Measurements from ENCODE around the gene GARIN6.
"Not testable (repeated sequence)": the region's sequence is repeated elsewhere in the genome, so short reads cannot be mapped to it uniquely, and the experiment has no call there.

GARIN6 gene

DNA sequence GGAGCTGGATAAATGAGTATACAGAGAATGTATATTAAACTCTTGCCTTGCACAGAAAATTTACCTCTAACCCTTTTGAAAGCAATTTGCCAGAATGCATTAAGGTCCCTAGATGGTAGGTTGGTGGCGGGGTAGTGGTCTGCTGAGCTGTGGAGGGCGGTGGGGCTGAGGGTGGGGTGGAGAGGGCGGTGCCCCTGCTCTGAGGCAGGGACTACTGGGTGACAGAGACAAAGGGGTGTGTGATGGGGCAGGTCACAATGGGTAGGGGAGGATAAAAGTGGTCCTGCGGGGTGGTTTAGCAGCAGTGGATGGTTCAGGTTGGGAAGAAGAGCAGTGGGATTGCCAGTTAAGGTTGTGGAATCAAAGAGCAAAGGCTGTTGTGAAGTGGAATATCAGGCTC, at the start of gene GARIN6:
Gene GARIN6 (plus strand): TSS at position 301 of the 400 bp plus-strand sequence. CDS start 422 bp downstream, outside the sequence.
- DNase-seq (ENCODE audit: low read depth), result no peak

DNA sequence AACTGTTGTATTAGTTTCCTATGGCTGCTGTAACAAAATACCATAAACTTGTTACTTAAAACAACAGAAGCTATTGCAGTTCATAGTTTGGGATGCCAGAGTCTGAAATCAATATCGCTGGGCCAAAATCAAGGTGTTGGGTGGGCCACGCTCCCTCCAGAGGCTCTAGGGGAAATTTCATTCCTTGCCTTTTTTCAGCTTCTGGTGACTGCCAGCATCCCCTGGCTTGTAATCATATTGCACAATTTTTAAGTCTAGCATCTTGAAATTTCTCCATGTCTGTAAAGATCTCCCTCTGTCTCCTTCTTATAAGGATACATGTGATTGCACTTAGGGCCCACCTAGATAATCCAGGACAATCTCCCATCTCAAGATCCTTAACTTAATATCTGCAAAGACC, 48.8 kb upstream of the GARIN6 start:
- no peak for DNase-seq (ENCODE audit: low read depth)

DNA sequence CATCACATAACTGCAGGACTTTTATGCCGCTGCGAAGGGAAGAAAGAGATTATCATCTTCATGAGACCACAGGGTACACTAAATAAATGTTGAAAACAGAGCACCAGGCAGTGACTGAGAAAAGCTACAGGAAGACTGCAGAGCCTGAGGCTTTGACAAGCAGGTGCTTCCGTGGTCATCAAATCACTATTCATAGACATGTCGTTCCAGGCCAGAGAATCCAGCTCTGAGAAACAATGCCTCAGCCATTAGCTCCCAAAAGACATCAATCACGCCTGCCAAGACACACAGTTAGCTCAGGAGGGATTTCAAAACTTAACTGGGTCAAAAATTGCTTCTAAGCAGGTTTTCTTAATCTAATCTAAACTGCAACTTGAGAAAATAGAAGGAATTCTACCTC, 47.2 kb upstream of the GARIN6 start:
- no peak for DNase-seq (ENCODE audit: low read depth)

DNA sequence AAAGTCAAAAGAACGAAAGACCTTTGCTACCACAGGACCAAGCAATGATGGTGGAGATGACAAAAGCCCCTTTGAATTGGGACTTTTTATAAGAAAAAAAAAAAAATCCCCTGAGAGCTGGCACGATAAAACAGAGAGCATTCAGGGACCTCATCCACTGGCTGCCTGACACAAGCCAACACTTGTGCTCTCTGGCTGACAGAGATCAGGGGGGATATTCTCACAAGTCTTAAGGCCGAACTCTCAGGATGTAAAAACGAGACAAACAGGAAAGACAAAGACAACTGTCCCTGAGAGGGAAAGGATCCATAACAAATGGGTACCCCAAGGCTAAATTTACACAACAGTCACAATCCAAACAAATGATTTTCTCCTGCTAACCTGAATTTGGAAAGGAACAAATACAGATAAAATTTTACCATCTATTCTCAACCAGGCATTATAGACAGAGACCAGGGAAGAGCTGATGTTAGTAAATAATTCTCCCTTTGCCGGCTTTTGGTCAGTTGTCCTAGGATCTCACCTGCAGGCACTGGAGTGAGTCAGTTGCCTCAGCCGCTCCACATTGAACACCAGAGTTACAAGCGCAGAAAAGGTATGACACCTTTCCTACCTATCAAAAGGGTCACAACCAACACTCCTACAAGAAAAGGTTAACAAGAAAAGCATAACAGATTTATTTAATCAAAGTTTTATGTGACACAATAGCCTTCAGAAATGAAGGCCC, 37.9 kb upstream of the GARIN6 start:
- DNase-seq (ENCODE audit: low read depth), result no peak

DNA sequence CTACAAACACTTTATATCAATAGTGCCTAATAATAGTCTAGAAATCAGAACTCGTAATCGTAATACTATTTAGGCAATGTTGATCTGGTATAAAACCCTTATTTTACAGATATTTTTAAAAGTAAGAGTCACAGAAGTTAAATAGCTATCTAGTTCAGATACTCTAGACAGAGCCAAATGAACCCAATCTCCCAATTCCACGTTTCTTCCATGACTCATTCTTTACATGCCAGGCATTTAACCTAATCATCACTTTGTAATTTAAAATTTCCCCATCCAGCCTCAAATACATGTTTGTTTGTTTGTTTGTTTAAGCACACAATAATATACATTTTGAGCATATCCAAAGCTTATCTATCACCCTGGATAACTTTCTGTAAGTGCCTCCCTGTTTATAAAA, 36.4 kb upstream of the GARIN6 start:
- DNase-seq (ENCODE audit: low read depth), result no peak

DNA sequence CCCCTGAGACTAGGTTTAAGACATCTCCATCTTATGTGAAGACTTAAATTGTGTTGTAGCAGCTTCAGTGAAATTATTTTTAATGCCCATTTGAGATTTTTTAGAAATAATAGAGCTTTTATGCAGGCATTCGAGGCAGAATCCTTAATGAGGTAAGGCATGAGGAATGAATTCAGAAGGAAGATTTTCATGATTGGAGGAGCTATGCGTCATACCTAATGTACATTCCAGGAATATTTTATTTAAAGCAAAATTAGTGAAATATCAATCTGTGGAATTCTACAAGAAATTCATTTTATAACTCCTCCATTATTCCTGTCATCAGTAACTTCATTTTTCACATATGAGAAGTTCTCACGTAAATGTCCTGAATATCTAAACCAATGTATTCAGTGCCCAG, 36.0 kb upstream of the GARIN6 start:
- DNase-seq (ENCODE audit: low read depth), result no peak

DNA sequence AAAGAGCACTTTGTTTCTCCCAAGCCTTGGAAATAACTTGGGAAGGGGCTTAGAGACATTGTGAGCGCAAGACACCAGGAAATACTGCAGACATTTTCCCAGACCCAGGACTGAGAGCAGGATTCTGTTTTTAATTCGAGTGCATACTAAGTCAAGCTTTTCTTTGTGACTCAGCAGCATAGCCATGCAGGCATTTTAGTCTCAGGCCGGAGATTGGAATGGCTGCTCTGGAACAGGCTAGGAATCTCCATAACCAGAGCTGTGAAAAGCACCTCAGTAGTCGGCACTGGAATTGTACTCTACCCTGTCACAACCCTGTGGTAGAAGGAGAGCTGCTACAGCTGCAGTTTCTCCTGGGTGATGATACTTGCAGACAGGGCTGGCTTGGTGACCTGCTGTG, 28.9 kb upstream of the GARIN6 start:
- no peak for DNase-seq (ENCODE audit: low read depth)

DNA sequence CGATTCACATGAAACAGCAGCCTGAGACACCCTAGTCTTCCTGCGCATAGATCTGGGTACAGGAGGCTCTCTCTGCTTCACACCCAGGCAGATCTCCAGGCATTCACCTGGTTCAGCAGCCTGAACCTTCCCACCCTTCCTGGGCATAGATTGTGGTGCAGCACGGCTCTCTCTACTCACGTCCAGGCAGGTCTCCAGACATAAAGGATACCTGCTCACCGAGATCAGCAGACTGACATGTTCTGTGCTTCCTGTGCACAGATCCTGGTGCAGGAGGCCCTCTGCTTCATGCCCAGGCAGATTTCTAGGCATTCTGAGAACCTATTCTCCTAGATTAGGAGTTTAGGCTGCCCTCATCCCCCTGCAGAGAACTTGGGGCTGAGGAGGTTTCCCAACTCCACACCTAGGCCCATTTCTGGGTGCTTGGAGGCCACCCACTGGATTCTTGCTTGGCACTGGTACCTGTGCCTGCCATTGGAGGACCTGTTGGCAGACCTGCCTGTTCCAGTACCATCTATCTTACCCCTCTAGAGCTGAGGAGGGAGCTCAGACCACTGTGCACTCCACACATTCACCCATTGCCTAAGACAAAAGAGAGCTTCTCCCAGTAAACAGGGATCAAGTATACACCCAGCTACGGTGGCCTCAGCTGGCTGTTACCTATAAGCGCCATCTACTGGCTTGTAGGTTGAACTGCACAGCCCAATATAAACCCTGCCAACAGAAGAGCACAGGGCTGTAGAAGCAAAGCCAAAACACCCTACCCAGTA, 28.0 kb upstream of the GARIN6 start:
- no peak for DNase-seq (ENCODE audit: low read depth)

DNA sequence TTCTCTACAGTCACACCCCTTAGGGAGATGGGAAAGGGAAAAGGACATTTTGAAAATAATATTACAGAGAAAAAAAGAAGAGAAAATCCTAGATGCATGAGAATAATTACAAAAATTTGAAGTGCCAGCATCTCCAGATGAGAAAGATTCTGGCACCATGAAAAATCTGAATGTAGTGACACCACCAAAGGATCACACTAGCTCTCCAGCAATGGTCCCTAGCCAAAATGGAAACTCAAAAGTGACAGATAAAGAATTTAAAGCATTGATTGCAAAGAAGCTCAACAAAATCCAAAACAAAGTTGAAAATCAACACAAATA, 27.4 kb upstream of the GARIN6 start:
- DNase-seq (ENCODE audit: low read depth), result no peak

DNA sequence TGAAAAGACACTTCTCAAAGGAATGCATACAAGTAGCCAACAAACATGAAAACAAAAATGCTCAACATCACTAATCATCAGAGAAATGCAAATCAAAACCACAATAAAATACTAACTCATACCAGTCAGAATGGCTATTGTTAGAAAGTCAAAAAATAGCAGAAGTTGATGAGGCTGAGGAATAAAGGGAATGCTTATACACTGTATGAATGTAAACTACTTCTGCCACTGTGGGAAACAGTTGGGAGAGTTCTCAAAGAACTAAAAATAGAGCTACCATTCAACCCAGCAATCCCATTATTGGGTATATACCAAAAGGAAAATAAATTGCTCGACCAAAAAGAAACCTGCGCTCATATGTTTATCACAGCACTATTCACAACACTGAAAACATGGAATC, 23.0 kb upstream of the GARIN6 start:
- DNase-seq (ENCODE audit: low read depth), result not testable (repeated sequence)

DNA sequence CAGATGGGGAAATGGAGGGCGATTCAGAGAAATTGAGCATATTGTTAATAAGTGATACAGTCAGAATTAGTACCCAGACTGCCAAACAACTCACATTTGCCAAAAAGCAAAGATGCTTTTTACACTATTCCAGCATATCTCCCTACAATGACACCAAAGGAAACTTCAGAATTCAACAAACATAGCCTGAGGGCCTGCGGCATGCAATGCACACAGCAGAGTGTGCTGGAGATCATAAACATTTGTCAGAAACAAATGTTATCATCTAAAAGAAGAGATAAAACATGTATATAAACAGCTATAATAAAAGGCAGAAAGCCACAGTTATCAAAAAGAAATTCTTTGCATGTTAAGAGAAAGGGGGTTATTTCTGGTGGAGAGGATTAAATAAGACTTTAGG, 20.1 kb upstream of the GARIN6 start:
- DNase-seq (ENCODE audit: low read depth), result no peak

DNA sequence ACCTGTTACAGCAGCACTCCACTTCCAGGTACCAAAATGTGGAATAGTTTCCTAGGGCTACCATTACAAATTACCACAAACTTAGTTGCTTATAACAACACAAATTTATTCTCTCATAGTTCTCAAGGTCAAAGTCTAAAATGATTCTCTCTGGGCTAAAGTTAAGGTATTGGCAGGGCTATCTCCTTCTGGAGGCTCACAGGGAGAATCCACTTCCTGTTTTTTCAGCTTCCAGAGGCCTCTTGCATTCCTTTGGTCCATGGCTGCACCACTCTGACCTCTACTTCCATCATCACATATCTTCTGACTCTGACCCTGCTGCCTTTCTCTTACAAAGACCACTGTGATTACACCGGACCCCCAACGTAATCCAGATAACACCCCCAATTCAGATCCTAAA, 2.9 kb upstream of the GARIN6 start:
- DNase-seq (ENCODE audit: low read depth), result no peak

DNA sequence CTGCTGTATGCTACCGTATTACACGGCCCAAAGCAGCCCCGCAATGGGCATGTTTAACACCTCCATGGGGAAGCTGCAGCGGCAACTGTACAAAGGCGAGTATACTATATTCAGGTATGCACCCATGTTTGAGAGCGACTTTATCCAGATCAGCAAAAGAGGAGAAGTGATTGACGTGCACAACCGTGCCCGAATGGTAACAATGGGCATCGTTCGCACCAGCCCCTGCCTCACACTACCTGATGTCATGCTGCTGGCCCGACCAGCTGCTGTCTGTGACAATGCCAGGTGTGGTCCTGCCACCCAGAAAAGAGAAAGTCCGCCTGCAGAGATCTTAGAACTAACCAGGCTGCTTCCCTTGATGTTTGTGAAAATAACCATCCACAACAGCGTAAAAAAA, 630 bp downstream of the GARIN6 start:
- DNase-seq (ENCODE audit: low read depth), result no peak

DNA sequence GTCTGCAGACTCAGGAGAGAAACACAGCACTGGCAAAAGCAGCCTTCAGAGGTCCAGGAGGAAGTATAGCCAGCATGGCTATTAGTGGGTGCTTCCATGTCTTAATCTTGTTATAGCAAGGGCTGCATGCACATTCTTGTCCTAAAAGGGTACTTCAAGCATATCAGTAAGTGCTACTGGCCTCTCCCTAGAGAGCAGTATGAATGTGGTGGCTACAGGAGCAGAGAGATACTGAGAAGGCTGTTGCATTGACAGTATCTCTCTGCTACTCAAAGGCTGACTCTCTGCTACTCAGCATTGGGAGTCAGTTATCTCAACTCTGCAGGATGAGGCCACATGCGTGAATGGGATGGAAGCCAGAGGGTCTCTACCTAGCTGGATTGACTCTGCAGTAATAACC, 2.0 kb downstream of the GARIN6 start:
- DNase-seq (ENCODE audit: low read depth), result no peak

DNA sequence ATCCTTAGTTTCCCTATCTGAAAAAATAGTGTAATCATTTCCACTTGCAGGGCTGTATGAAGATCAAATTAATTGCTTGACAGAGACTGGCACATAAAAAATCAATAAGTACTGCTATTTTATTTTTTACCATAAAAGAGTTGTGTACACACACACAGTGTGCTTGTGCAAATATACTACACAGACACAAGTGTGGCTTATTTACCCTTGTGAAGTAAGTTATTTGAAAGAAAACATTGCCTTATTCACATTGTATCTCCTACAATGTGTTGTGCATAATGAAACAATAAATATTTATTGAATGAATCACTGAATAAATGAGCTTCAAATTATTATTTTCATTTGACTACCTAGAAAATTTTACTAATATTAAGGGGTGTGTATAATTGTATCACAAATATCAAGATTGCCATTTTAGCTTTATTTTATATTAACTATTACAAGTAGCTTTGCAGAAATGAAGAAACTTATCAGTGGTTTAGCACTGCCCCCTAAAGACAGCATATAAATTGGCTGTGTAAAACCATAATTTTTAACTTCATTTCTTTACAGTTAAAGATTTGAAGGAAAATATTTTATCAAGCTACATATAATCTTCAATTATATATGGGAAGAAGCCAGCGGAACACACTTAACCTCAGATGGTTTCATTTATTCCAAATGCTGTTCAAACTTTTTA, 11.3 kb downstream of the GARIN6 start:
- no peak for DNase-seq (ENCODE audit: low read depth)

DNA sequence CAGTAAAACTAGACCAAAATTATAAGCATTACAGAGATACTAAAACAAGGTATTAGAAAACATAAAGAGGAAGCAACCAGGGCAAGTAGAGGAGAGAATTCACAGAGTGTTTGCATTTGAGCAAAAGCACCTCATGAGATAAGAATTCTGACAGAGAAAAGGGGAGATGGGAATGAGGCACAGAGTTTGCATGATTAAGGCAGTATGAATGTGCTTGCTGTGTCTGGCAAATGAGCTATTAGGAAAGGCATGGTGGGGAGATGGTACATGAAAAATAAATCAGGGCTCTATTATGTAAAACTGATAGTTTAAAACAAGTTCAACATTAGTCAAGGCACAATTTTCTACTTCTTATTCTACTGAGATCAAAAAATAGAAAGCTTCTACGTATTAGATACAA, 23.1 kb downstream of the GARIN6 start:
- DNase-seq (ENCODE audit: low read depth), result no peak

DNA sequence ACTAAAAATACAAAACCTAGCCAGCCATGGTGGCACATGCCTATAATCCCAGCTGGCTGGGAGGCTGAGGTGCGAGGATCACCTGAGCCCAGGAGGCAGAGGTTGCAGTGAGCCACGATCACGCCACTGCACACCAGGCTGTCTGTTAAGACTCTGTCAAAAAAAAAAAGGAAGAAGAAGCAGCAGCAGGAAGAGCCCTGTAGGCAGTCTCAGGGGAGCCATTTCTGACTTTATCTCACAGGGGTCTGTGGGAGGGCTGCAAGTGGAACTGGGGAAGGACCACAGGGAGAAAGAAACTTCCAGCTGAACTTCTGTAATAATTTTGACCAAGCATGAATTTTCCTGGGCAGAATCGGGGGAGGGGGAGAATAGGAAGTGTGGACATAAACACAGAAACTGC, 32.7 kb downstream of the GARIN6 start:
- DNase-seq (ENCODE audit: low read depth), result no peak

DNA sequence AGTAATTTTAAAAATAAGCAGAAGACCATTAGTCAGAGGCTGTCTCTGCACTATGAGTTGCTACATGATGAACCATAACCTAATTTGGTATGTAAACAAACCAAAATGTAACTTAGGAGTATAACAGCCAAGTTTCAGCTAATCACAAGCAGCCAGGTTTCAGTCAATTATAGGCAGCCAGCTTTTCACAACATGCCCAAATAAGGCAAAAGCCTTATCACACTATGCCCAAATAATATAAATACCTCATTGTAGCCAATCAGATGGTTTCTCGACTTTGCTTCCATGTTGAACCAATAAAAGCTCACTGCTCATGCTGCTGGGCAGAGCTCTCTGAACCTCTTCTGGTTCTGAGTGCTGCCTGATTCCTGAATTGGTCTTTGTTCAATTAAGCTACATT, 38.6 kb downstream of the GARIN6 start:
- no peak for DNase-seq (ENCODE audit: low read depth)

DNA sequence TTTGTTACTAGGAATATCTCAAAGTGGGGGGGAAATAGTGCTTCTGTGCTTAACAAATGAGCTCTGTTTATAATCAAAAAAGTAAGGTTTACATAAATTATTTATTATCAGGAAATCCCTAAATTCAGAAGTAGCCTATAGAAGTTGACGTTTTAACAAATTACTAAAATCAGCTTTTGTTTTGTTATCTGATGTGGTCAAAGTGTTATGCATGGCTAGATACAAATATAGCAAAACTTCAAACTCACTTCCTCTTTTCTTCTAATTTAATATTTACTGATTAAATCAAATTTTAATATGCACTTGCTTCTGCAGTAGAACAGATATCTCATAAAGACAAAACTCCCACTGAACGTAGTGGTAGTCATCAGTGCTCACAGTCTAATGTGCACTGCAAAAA, 47.5 kb downstream of the GARIN6 start:
- DNase-seq (ENCODE audit: low read depth), result no peak

Measured in stimulated activated CD8-positive, alpha-beta memory T cell treated with anti-CD3 and anti-CD28 coated beads, Interleukin-15, amount 100 ng/mL, for 1 hour (primary cell).